ENCODE measurements around the gene NCAM1.

The NCAM1 gene

GRCh38 chr11:112932593-112932992 lies 28.6 kb upstream of the NCAM1 start:
- DNase-seq (ENCODE audit: extremely low read depth, low read depth), result no peak
- no peak for TF ChIP-seq CTCF (IDR thresholded peaks at IDR 0.05; ENCODE audit: low read depth, low read length, missing control alignments)
- no peak overlapping the region for H3K4me3 ChIP-seq (replicated peaks; ENCODE audit: low read depth, low read length)

GRCh38 chr11:112933970-112934369 lies 27.2 kb upstream of the NCAM1 start:
- no peak for DNase-seq (ENCODE audit: extremely low read depth, low read depth)
- H3K4me3 ChIP-seq (replicated peaks; ENCODE audit: low read depth, low read length), result no peak overlapping the region
- TF ChIP-seq CTCF (IDR thresholded peaks at IDR 0.05; ENCODE audit: low read depth, low read length, missing control alignments), result no peak

GRCh38 chr11:112941104-112941503 lies 20.1 kb upstream of the NCAM1 start:
- no peak for TF ChIP-seq CTCF (IDR thresholded peaks at IDR 0.05; ENCODE audit: low read depth, low read length, missing control alignments)
- DNase-seq (ENCODE audit: extremely low read depth, low read depth), result no peak

GRCh38 chr11:112942966-112943643 lies 18.1 kb upstream of the NCAM1 start:
- TF ChIP-seq CTCF (IDR thresholded peaks at IDR 0.05; ENCODE audit: low read depth, low read length, missing control alignments), result no peak
- H3K4me3 ChIP-seq (replicated peaks; ENCODE audit: low read depth, low read length), result no peak overlapping the region
- no peak for DNase-seq (ENCODE audit: extremely low read depth, low read depth)

More at GRCh38 chr11:112941104-112941503, 20.1 kb upstream of the NCAM1 start:
- no peak overlapping the region for H3K4me3 ChIP-seq (replicated peaks; ENCODE audit: low read depth, low read length)

GRCh38 chr11:112946866-112947265 lies 14.4 kb upstream of the NCAM1 start:
- TF ChIP-seq CTCF (IDR thresholded peaks at IDR 0.05; ENCODE audit: low read depth, low read length, missing control alignments), result no peak
- no peak overlapping the region for H3K4me3 ChIP-seq (replicated peaks; ENCODE audit: low read depth, low read length)
- no peak for DNase-seq (ENCODE audit: extremely low read depth, low read depth)

GRCh38 chr11:112949781-112950575 lies 11.2 kb upstream of the NCAM1 start:
- no peak for TF ChIP-seq CTCF (IDR thresholded peaks at IDR 0.05; ENCODE audit: low read depth, low read length, missing control alignments)
- no peak for DNase-seq (ENCODE audit: extremely low read depth, low read depth)
- H3K4me3 ChIP-seq (replicated peaks; ENCODE audit: low read depth, low read length), result no peak overlapping the region

Data from HFF-Myc (cell line).